ENCODE measurements around the gene SRGN.

GRCh38 chr10:69061305-69062161 is 26.4 kb upstream of the SRGN start:
- no peak for TF ChIP-seq CTCF (conservative IDR thresholded peaks at IDR 0.05)
- TF ChIP-seq ZFX (IDR thresholded peaks at IDR 0.05), result no peak

All from C4-2B (cell line).